Measurements from ENCODE around the gene KLK3.

KLK3 gene

DNA sequence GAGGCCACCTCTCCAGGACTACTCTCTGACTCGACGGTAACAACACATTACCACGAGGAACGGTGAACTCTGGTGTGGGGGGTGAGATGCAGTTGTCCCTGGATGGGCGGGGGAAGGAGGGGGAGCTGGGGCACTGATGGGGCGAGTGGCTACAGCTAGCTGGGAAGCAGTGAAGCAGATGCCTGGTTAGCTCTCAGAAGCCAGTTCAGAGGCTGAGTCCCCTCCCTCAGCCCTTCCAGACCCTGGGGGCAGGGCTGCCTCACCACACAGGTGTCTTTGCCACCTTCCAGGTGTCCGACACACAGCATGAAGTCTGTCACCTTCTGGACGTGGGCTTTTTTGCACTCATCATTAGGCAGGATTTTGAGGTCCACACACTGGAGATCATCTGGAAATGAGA is 35.1 kb upstream of the KLK3 start:
- TF ChIP-seq, protein P1, sequence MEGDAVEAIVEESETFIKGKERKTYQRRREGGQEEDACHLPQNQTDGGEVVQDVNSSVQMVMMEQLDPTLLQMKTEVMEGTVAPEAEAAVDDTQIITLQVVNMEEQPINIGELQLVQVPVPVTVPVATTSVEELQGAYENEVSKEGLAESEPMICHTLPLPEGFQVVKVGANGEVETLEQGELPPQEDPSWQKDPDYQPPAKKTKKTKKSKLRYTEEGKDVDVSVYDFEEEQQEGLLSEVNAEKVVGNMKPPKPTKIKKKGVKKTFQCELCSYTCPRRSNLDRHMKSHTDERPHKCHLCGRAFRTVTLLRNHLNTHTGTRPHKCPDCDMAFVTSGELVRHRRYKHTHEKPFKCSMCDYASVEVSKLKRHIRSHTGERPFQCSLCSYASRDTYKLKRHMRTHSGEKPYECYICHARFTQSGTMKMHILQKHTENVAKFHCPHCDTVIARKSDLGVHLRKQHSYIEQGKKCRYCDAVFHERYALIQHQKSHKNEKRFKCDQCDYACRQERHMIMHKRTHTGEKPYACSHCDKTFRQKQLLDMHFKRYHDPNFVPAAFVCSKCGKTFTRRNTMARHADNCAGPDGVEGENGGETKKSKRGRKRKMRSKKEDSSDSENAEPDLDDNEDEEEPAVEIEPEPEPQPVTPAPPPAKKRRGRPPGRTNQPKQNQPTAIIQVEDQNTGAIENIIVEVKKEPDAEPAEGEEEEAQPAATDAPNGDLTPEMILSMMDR (IDR thresholded peaks at IDR 0.05), result no peak

DNA sequence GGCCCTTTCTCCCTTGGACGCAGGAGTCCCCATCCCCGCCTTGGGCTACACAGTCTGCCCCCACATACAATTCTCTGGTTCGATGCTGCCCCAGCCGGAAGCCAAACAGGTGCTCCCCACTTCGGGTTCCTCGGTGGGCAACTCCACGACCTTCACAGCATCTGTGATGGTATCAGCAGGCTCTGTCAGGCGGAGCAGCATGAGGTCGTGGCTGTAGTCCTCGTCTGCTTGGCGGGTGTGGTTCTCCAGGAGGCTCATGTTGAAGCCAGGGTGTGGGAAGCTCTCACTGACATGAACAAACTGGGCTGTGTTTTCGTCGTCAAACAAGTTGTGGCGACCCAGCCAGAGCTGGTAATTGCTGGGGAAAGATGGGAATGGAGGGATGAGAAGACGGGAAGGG is 34.6 kb upstream of the KLK3 start:
- TF ChIP-seq, protein P1 (IDR thresholded peaks at IDR 0.05), result no peak

DNA sequence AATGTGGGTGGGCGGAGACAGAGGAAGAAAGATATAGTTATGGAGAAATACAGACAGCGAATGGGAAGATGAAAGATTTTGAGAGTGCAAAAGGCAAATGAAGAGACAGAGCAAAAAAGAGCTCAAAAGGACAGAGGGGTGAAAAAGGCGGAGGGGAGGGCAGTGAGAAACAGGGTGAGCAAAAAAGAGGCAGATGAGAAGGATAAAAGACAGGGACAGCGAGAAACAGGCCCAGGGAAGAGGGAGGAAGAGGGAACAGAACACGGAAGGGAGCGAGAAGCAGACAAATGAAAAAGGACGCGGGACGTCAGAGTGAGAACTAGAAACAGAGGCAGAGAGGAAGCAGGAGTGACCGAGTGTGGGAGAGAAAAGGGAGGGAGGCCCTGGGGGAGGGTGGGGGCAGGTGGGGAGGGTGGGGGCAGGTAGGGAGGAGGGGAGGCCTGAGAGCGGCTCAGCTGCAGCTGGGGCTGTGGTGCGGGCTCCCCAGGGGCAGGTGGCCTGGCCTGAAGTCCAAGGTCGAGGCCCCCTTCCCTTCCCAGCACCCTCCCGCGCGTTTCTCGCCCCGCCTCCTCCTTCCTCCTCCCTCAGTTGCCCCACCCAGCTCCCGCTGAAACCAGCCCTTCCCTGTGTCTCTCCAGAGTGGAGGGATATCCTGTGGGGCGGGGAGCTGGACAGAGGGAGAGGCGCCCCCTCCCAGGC is 34.0 kb upstream of the KLK3 start:
- TF ChIP-seq, protein P1 (IDR thresholded peaks at IDR 0.05), result no peak

DNA sequence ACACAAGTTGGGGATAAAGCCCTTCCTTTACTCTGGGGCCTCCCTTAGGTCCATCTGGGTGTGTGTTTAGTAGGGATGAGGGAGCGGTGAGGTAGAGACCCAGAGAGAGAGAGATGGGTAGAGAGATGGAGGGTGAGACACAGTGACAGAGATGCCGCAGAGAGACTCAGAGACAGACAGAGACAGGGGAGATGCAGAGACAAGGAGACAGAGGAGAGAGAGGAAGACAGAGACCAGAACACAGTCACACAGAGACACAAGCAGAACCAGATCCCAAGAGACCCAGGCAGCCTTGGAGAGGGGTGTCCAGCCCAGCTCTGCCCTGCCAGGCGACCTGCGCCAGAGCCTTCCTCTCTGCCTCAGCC is 33.5 kb upstream of the KLK3 start:
- TF ChIP-seq, protein P1 (IDR thresholded peaks at IDR 0.05), result no peak

DNA sequence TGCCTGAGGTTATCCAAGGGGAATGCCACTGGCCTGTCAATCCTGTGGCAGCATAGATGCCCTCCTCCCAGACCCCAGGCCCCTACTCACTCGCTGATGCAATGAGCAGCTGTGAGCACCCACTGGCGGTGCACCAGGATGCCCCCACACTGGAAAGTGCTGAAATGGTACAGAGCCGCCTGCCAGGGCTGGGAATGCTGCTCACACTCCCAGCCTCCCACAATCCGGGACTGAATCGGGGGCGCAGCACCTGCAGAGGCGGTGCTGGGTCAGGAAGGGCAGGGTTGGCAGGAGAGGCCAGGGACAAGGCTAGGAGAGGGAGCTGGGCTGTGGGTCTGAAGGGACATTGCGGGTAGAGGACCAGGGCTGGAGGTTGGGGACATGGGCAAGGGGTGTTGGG is 33.1 kb upstream of the KLK3 start:
- TF ChIP-seq, protein P1 (IDR thresholded peaks at IDR 0.05), result no peak

DNA sequence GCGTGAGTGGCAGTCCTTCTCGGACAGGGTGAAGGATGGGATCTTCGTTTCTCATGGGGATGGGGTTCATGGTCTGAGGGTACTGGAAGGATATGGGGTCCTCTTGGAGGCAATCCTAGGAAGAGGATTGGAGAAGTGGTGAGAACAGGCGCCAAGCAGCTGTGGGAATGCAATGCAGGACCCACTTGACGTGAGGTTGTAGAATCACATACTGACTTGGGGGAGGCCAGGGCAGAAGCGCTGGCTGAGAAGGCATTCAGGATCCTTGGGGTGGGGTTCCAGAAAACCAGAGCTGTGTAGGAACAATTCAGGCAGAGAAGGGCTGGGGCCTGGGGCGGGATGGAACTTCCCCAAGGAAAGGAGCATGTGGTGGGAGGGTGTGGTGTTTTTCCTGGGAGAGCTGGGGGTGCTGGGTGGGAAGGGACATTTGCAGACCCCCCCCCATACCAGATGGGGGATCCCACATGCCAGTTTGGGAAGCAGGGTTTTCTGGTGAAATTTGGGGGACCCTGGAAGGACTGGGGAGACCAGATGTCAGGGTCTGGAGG is 32.0 kb upstream of the KLK3 start:
- TF ChIP-seq, protein P1 (IDR thresholded peaks at IDR 0.05), result no peak

DNA sequence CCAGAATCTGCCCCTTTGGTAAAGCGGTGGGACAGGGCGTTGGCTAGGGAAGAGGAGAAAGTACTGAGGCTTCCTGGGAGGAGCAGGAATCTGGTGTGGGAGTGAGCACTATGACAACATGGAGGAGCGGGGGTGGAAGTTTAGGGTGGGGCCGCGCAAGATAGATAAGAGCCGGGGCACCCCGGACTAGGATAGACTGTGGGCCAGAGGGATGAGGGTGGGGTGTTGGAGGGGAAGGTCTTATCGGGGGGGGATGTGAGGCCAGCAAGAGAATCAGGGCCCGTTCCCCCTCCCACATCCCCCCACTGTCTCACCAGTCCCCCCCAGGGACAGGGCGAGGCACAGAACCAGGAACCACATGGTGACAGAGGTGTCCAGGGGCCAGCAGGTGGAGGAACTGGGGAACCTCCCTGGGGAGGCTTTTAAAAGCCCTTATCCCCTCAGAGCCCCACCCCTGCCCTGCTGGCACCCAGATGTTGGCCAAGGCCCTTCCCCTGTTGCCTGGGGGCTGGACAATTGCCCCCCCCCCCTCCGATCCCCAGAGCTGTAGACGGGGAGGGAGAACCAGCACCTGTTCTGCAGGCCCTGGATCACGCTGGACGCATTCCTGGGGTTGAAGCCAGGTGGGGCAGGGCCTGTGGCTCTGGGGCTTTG is 31.2 kb upstream of the KLK3 start, which contains the start of gene KLK1:
TSS of gene KLK1 (minus strand) at position 399 of the 654 bp plus-strand sequence. CDS start at position 360, 39 bp downstream.
- TF ChIP-seq, protein P1 (IDR thresholded peaks at IDR 0.05), result no peak
